Tibial artery (tissue), 4 donors: Measurements from ENCODE around the gene OR5I1.

Experiments used
- DNase-seq, 2 donors: peaks; one replicate each; pipeline ENCODE4 v3.0.0-alpha.2; 2019
- H3K27ac ChIP-seq, 2 donors: fragments of 200-600 bp; sonication (generic) in 1 of 2; 1 replicate in 1 of 2; 2 replicates in 1 of 2; pipeline ENCODE4 v1.5.1; 2018 to 2019; ENCODE audit warnings: mild to moderate bottlenecking in 1 of 2
- H3K27me3 ChIP-seq, 2 donors: fragments of 200-600 bp; sonication (generic) in 1 of 2; one replicate each; pipeline versions ENCODE4 v1.5.1 to v1.6.0; 2016 to 2019
- H3K36me3 ChIP-seq, 3 donors: fragments of 200-600 bp; sonication (generic) in 2 of 3; one replicate each; pipeline ENCODE4 v1.5.1; 2016 to 2019; ENCODE audit warnings: mild to moderate bottlenecking in 2 of 3
- H3K4me1 ChIP-seq, 4 donors: fragments of 200-600 bp; sonication (generic) in 2 of 4; 1 replicate in 3 of 4; 2 replicates in 1 of 4; pipeline ENCODE4 v1.5.1; 2016 to 2019
- H3K4me3 ChIP-seq, 2 donors: fragments of 200-600 bp; sonication (generic) in 1 of 2; 1 replicate in 1 of 2; 2 replicates in 1 of 2; pipeline ENCODE4 v1.5.1; 2018 to 2019; ENCODE audit warnings: mild to moderate bottlenecking in 2 of 2
- H3K9me3 ChIP-seq, 3 donors: fragments of 200-600 bp; sonication (generic) in 1 of 3; one replicate each; pipeline ENCODE4 v1.5.1; 2016 to 2019
- intact Hi-C: fragments of 100-400 bp; cut with DNase I; formaldehyde crosslinking; loops from one replicate; pipeline ENCODE4 v1.15.0; 2023; ENCODE audit warnings: low total_unique reads
- TF ChIP-seq, protein P1 (sequence below), 2 experiments: fragments of 200-600 bp in 1 of 2; fragments of 450-650 bp in 1 of 2; IDR thresholded peaks; one replicate each; pipeline ENCODE4 v1.5.1; 2017 to 2019; ENCODE audit warnings: antibody characterized with exemption in 2 of 2, mild to moderate bottlenecking in 1 of 2, moderate library complexity in 1 of 2

OR5I1 gene

GRCh38 chr11:55936300-55936699, at the start of gene OR5I1:
Gene OR5I1 (minus strand): TSS chr11:55936400. CDS start chr11:55936400, 0 bp downstream.
- Histone ChIP-seq H3K4me1 (no peaks in the 10 kb centered on the region), H3K36me3 (no peaks in the 10 kb centered on the region), H3K27ac (no peak within 1 kb of the TSS), H3K4me3 (no peak within 1 kb of the TSS), H3K9me3 (no peaks in the 10 kb centered on the region), H3K27me3 (no peaks in the 10 kb centered on the region)
- DNase-seq, result no peak
- intact Hi-C loops, result no loop called here
- TF ChIP-seq, protein P1, sequence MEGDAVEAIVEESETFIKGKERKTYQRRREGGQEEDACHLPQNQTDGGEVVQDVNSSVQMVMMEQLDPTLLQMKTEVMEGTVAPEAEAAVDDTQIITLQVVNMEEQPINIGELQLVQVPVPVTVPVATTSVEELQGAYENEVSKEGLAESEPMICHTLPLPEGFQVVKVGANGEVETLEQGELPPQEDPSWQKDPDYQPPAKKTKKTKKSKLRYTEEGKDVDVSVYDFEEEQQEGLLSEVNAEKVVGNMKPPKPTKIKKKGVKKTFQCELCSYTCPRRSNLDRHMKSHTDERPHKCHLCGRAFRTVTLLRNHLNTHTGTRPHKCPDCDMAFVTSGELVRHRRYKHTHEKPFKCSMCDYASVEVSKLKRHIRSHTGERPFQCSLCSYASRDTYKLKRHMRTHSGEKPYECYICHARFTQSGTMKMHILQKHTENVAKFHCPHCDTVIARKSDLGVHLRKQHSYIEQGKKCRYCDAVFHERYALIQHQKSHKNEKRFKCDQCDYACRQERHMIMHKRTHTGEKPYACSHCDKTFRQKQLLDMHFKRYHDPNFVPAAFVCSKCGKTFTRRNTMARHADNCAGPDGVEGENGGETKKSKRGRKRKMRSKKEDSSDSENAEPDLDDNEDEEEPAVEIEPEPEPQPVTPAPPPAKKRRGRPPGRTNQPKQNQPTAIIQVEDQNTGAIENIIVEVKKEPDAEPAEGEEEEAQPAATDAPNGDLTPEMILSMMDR (IDR thresholded peaks at IDR 0.05), result no peak

DNA sequence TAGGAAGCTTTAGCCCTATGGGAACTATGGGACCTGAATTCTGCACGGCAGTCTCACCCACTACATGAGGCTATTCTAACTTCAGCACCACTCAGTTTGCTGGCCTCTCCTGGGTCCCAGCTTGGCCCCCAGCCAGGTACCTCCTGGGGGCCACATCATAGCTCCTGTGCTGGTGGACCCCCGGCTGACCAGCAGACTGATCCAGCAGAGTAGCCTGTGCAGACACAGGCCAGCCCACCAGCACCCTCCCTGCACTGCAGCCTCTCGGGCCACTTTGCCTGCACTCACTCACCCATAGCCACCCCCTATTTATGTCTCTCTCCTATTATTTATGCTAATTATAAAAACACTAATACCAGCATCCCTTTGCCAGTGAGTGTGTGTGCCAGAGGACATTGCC, 34.7 kb upstream of the OR5I1 start:
- DNase-seq, result no peak
- Histone ChIP-seq H3K4me1 (no peaks in the 10 kb centered on the region), H3K27ac (no peak overlapping the region), H3K4me3 (no peak overlapping the region), H3K27me3 (no peaks in the 10 kb centered on the region), H3K9me3 (no peaks in the 10 kb centered on the region), H3K36me3 (no peaks in the 10 kb centered on the region)
- TF ChIP-seq, protein P1 (IDR thresholded peaks at IDR 0.05), result no peak
- intact Hi-C loops, result no loop called here

DNA sequence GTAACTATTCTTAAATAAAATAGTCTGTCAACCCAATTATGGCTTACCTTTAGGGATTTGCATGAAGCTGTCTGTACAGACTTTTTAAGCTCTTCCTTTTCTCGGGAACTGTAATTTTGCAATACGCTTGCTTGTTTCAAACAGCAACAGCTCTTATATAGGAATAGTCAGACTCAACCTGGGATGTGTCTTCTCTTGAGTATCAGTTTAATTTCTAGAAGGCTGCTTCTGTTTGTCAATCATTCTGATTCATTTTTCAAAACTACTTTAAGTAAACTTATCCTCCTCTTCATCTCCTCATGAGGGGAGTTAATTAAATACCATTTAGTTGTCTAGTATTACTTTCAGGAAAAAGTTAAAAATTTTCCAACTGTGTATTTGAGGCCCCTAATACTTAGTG, 33.6 kb upstream of the OR5I1 start, which contains the start of gene OR10AG1:
Gene OR10AG1, minus strand, starts transcription at position 101 of the 400 bp plus-strand sequence. Its CDS starts 38 bp downstream, at position 63.
- Histone ChIP-seq H3K27me3 (no peaks in the 10 kb centered on the region), H3K36me3 (no peaks in the 10 kb centered on the region), H3K27ac (no peak within 1 kb of the TSS), H3K9me3 (no peaks in the 10 kb centered on the region), H3K4me1 (no peaks in the 10 kb centered on the region), H3K4me3 (no peak within 1 kb of the TSS)
- TF ChIP-seq, protein P1 (IDR thresholded peaks at IDR 0.05), result no peak
- intact Hi-C loops, result no loop called here
- DNase-seq, result no peak

- TF ChIP-seq, protein P1 (IDR thresholded peaks at IDR 0.05), result no peak
- H3K4me1 ChIP-seq, result no peaks in the 10 kb centered on the region
- intact Hi-C loops, result no loop called here
- no peaks in the 10 kb centered on the region for H3K27me3 ChIP-seq
- H3K4me3 ChIP-seq, result no peak overlapping the region
- no peaks in the 10 kb centered on the region for H3K9me3 ChIP-seq
- H3K36me3 ChIP-seq, result no peaks in the 10 kb centered on the region
- H3K27ac ChIP-seq, result no peak overlapping the region
- no peak for DNase-seq
Measured at GRCh38 chr11:55967914-55968313, 31.7 kb upstream of the OR5I1 start.

- no peaks in the 10 kb centered on the region for H3K36me3 ChIP-seq
- DNase-seq, result no peak
- no peak overlapping the region for H3K4me3 ChIP-seq
- H3K9me3 ChIP-seq, result no peaks in the 10 kb centered on the region
- TF ChIP-seq, protein P1 (IDR thresholded peaks at IDR 0.05), result no peak
- no peaks in the 10 kb centered on the region for H3K27me3 ChIP-seq
- H3K4me1 ChIP-seq, result no peaks in the 10 kb centered on the region
- intact Hi-C loops, result no loop called here
- no peak overlapping the region for H3K27ac ChIP-seq
Measured at GRCh38 chr11:55966391-55966790, 30.2 kb upstream of the OR5I1 start.

DNA sequence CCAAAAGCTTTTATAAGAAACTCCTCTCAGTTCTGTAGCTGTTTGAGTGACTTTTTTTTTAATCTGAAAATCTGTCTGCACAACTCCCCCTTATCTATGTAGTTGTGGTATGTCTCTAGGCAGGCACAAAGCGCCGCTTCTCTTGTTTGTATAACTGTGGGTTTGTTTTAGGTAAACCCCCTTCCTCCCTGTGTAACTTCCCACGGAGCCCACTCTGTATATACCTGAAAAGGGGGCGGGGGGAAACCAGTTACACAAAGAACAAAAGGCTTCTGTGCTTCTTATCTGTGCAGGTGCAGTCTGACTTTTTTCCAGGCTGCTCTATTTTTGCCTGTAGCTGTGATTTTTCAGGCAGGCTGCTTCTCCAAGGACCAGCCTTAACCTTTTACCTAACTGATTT, 20.3 kb upstream of the OR5I1 start:
- H3K36me3 ChIP-seq, result no peaks in the 10 kb centered on the region
- H3K27me3 ChIP-seq, result no peaks in the 10 kb centered on the region
- H3K27ac ChIP-seq, result no peak overlapping the region
- intact Hi-C loops, result no loop called here
- DNase-seq, result no peak
- H3K4me3 ChIP-seq, result no peak overlapping the region
- TF ChIP-seq, protein P1 (IDR thresholded peaks at IDR 0.05), result no peak
- H3K4me1 ChIP-seq, result no peaks in the 10 kb centered on the region
- no peaks in the 10 kb centered on the region for H3K9me3 ChIP-seq
